Body of pancreas (tissue), 4 donors: Measurements from ENCODE around the gene YARS1.
"Not testable (repeated sequence)": the region's sequence is repeated elsewhere in the genome, so short reads cannot be mapped to it uniquely, and the experiment has no call there.

ENCODE experiments used
- CTCF ChIP-seq, 7 experiments: fragments of 450-650 bp in 4 of 7; fragments of 200-600 bp in 3 of 7; sonication (generic) in 3 of 7; IDR thresholded peaks; one replicate each; pipeline ENCODE4 v1.5.1; 2016 to 2019; ENCODE audit warnings: antibody characterized with exemption in 7 of 7
- POLR2A ChIP-seq, 3 donors: fragments of 450-650 bp; IDR thresholded peaks; one replicate each; pipeline ENCODE4 v1.6.1; 2016; ENCODE audit warnings: antibody characterized with exemption in 3 of 3, mild to moderate bottlenecking in 2 of 3

- not testable (repeated sequence) for TF ChIP-seq CTCF, POLR2A (IDR thresholded peaks at IDR 0.05)
These were observed 27.8 kb downstream of the YARS1 start for GRCh38 chr1:32789356-32789755.
